ENCODE measurements around the gene PTPRG. TPM values are rescaled to one million over a fixed set of nuclear protein-coding genes. Genes with fewer than 3 reads are reported as not detected.

PTPRG gene
- total and polyA plus RNA-seq, 10 of the 15 experiments (the other 5 are each of a cell fraction or from before 2014, with no cell fraction given): 0.29 to 20.7 (median 1.4) TPM

GRCh38 chr3:61882253-61882652 is 320.9 kb downstream of the PTPRG start (continued):
- no peak for TF ChIP-seq HDAC6 (IDR thresholded peaks at IDR 0.05; ENCODE audit: unreplicated experiment)
- no peak for TF ChIP-seq FOXK2 (IDR thresholded peaks at IDR 0.05)
- no peak for TF ChIP-seq NR2F1 (conservative IDR thresholded peaks at IDR 0.05)
- TF ChIP-seq MXI1 (IDR thresholded peaks at IDR 0.05; ENCODE audit: low read depth, low read length): no peak
- TF ChIP-seq, protein P1, sequence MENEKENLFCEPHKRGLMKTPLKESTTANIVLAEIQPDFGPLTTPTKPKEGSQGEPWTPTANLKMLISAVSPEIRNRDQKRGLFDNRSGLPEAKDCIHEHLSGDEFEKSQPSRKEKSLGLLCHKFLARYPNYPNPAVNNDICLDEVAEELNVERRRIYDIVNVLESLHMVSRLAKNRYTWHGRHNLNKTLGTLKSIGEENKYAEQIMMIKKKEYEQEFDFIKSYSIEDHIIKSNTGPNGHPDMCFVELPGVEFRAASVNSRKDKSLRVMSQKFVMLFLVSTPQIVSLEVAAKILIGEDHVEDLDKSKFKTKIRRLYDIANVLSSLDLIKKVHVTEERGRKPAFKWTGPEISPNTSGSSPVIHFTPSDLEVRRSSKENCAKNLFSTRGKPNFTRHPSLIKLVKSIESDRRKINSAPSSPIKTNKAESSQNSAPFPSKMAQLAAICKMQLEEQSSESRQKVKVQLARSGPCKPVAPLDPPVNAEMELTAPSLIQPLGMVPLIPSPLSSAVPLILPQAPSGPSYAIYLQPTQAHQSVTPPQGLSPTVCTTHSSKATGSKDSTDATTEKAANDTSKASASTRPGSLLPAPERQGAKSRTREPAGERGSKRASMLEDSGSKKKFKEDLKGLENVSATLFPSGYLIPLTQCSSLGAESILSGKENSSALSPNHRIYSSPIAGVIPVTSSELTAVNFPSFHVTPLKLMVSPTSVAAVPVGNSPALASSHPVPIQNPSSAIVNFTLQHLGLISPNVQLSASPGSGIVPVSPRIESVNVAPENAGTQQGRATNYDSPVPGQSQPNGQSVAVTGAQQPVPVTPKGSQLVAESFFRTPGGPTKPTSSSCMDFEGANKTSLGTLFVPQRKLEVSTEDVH (IDR thresholded peaks at IDR 0.05; ENCODE audit: low read depth, partially characterized antibody): no peak
- TF ChIP-seq CBX3 (IDR thresholded peaks at IDR 0.05; ENCODE audit: borderline replicate concordance, low read depth): no peak
- no peak for TF ChIP-seq NFXL1 (IDR thresholded peaks at IDR 0.05; ENCODE audit: borderline replicate concordance)
- no peak for TF ChIP-seq ZNF274 (IDR thresholded peaks at IDR 0.05; ENCODE audit: insufficient read depth, insufficient read length)

DNA sequence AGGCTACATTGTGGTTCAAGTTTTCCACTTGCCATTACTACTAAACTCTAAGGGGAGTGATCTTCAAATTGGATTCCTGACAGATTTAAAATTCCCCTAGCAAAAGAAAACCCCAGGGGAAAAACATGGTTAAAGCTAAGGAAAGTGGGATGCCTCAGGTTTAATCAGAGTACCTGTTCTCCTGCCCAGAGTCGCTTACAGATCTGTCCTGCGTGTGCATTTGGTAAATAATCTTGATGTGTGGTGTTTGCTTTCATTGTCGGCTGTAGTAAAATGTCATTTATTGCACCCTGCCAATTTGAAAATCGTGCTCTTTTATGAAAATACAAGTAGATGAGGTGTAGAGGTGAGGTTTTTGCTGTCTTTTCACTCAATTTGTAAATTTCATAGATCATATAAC is 323.4 kb downstream of the PTPRG start:
- RAD21 ChIA-PET (ENCODE audit: unreplicated experiment): no interaction called here
- Histone ChIP-seq H3K36me3 (ENCODE audit: control insufficient read depth in 2 of 2, insufficient read depth in 2 of 2, low read length in 1 of 2) (no peaks in the 10 kb centered on the region), H3K27me3 (replicated peaks in 1 of 2; ENCODE audit: control insufficient read depth in 2 of 2, insufficient read depth in 2 of 2, low read length in 1 of 2) (no peaks in the 10 kb centered on the region; a peak in 1 of 4 replicates), H3K4me1 (ENCODE audit: control insufficient read depth, insufficient read depth, low read length) (no peaks in the 10 kb centered on the region), H2AFZ (ENCODE audit: control insufficient read depth, low read depth, low read length) (no peak overlapping the region), H4K20me1 (ENCODE audit: control insufficient read depth, insufficient read depth) (no peaks in the 10 kb centered on the region), H3K4me2 (ENCODE audit: control insufficient read depth, insufficient read depth) (no peak overlapping the region), H3K9me3 (replicated peaks; ENCODE audit: control insufficient read depth, insufficient read depth, low read length) (no peaks in the 10 kb centered on the region), H3K9ac (ENCODE audit: control insufficient read depth, insufficient read depth, low read length) (no peak overlapping the region), H3K4me3 (no peak overlapping the region), H3K27ac (ENCODE audit: control insufficient read depth, insufficient read depth) (no peak overlapping the region), H3K79me2 (ENCODE audit: control insufficient read depth, insufficient read depth, low read length) (no peaks in the 10 kb centered on the region)
- 41% methylated on average over 4 of the region's 4 CpGs for WGBS (ENCODE audit: insufficient coverage, insufficient replicate concordance, low lambda C conversion rate, missing lambda C conversion rate)
- no TSS peak for BruUV-seq (replicated peaks)
- ATAC-seq (no peak), FAIRE-seq (no peak), DNase-seq (ENCODE audit: low read depth, low spot score) (no peak)
- SMC1A ChIA-PET (ENCODE audit: uncharacterized antibody, unreplicated experiment): interaction anchor here (1.1 to 6.1 kb wide), 2 partner anchors 10 to 314 kb away, joined by 3 to 32 read pairs; no protein-coding TSS in a partner anchor
- in situ Hi-C loops (cut with MboI): no loop called here
- intact Hi-C loops (cut with micrococcal nuclease; ENCODE audit: unreplicated experiment): no loop called here
- CTCF ChIA-PET: interaction anchor here (0.6 kb wide), 1 partner anchor 242 kb away, joined by 3 read pairs; no protein-coding TSS in a partner anchor
- POLR2A ChIA-PET: no interaction called here
- TF ChIP-seq BHLHE40 (IDR thresholded peaks at IDR 0.05; ENCODE audit: borderline replicate concordance in 1 of 2, low read depth in 2 of 2, low read length in 1 of 2) (no peak), BCL11A (IDR thresholded peaks at IDR 0.05; ENCODE audit: low read depth, low read length) (no peak), NR2F1 (conservative IDR thresholded peaks at IDR 0.05) (no peak), YBX1 (IDR thresholded peaks at IDR 0.05) (no peak), CBX5 (IDR thresholded peaks at IDR 0.05; ENCODE audit: low read depth) (no peak)
- TF ChIP-seq, protein P2, sequence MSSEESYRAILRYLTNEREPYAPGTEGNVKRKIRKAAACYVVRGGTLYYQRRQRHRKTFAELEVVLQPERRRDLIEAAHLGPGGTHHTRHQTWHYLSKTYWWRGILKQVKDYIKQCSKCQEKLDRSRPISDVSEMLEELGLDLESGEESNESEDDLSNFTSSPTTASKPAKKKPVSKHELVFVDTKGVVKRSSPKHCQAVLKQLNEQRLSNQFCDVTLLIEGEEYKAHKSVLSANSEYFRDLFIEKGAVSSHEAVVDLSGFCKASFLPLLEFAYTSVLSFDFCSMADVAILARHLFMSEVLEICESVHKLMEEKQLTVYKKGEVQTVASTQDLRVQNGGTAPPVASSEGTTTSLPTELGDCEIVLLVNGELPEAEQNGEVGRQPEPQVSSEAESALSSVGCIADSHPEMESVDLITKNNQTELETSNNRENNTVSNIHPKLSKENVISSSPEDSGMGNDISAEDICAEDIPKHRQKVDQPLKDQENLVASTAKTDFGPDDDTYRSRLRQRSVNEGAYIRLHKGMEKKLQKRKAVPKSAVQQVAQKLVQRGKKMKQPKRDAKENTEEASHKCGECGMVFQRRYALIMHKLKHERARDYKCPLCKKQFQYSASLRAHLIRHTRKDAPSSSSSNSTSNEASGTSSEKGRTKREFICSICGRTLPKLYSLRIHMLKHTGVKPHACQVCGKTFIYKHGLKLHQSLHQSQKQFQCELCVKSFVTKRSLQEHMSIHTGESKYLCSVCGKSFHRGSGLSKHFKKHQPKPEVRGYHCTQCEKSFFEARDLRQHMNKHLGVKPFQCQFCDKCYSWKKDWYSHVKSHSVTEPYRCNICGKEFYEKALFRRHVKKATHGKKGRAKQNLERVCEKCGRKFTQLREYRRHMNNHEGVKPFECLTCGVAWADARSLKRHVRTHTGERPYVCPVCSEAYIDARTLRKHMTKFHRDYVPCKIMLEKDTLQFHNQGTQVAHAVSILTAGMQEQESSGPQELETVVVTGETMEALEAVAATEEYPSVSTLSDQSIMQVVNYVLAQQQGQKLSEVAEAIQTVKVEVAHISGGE (CRISPR knock-in tag; IDR thresholded peaks at IDR 0.05): no peak
- TF ChIP-seq, protein P3, sequence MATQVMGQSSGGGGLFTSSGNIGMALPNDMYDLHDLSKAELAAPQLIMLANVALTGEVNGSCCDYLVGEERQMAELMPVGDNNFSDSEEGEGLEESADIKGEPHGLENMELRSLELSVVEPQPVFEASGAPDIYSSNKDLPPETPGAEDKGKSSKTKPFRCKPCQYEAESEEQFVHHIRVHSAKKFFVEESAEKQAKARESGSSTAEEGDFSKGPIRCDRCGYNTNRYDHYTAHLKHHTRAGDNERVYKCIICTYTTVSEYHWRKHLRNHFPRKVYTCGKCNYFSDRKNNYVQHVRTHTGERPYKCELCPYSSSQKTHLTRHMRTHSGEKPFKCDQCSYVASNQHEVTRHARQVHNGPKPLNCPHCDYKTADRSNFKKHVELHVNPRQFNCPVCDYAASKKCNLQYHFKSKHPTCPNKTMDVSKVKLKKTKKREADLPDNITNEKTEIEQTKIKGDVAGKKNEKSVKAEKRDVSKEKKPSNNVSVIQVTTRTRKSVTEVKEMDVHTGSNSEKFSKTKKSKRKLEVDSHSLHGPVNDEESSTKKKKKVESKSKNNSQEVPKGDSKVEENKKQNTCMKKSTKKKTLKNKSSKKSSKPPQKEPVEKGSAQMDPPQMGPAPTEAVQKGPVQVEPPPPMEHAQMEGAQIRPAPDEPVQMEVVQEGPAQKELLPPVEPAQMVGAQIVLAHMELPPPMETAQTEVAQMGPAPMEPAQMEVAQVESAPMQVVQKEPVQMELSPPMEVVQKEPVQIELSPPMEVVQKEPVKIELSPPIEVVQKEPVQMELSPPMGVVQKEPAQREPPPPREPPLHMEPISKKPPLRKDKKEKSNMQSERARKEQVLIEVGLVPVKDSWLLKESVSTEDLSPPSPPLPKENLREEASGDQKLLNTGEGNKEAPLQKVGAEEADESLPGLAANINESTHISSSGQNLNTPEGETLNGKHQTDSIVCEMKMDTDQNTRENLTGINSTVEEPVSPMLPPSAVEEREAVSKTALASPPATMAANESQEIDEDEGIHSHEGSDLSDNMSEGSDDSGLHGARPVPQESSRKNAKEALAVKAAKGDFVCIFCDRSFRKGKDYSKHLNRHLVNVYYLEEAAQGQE (IDR thresholded peaks at IDR 0.05; ENCODE audit: low read depth, low read length): no peak
